ENCODE data around the gene SGCD.

DNA sequence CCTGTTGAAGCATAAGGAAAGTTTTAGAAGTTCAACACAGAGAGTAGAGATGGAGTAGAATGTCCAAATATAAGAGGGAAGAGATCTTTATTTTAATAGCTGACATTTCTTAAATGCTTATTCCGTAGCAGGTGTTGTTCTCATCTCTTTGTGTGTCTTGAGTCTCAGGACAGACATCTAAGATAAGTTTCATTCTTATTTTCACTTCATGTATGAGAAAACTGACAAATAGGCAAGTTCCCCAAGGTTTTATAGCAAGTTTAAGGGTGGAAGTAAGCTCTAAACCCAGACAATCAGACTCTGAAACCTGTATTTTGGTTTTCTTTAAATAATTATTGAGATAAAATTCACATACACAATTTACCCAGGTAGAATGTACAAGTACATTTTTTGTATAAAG is 294.8 kb downstream of the SGCD start:
- TF ChIP-seq, protein P1, sequence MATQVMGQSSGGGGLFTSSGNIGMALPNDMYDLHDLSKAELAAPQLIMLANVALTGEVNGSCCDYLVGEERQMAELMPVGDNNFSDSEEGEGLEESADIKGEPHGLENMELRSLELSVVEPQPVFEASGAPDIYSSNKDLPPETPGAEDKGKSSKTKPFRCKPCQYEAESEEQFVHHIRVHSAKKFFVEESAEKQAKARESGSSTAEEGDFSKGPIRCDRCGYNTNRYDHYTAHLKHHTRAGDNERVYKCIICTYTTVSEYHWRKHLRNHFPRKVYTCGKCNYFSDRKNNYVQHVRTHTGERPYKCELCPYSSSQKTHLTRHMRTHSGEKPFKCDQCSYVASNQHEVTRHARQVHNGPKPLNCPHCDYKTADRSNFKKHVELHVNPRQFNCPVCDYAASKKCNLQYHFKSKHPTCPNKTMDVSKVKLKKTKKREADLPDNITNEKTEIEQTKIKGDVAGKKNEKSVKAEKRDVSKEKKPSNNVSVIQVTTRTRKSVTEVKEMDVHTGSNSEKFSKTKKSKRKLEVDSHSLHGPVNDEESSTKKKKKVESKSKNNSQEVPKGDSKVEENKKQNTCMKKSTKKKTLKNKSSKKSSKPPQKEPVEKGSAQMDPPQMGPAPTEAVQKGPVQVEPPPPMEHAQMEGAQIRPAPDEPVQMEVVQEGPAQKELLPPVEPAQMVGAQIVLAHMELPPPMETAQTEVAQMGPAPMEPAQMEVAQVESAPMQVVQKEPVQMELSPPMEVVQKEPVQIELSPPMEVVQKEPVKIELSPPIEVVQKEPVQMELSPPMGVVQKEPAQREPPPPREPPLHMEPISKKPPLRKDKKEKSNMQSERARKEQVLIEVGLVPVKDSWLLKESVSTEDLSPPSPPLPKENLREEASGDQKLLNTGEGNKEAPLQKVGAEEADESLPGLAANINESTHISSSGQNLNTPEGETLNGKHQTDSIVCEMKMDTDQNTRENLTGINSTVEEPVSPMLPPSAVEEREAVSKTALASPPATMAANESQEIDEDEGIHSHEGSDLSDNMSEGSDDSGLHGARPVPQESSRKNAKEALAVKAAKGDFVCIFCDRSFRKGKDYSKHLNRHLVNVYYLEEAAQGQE (IDR thresholded peaks at IDR 0.05; ENCODE audit: low read depth, low read length), result no peak
- TF ChIP-seq, protein P2, sequence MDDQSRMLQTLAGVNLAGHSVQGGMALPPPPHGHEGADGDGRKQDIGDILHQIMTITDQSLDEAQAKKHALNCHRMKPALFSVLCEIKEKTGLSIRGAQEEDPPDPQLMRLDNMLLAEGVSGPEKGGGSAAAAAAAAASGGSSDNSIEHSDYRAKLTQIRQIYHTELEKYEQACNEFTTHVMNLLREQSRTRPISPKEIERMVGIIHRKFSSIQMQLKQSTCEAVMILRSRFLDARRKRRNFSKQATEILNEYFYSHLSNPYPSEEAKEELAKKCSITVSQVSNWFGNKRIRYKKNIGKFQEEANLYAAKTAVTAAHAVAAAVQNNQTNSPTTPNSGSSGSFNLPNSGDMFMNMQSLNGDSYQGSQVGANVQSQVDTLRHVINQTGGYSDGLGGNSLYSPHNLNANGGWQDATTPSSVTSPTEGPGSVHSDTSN (IDR thresholded peaks at IDR 0.05), result no peak

All from SK-N-SH (cell line).